ENCODE data around the gene CERK. TPM values are rescaled to one million over a fixed set of nuclear protein-coding genes. Genes with fewer than 3 reads are reported as not detected.

The CERK gene
- total RNA-seq, 2 donors from 2014 or later, result 10.2 to 18.0 TPM

DNA sequence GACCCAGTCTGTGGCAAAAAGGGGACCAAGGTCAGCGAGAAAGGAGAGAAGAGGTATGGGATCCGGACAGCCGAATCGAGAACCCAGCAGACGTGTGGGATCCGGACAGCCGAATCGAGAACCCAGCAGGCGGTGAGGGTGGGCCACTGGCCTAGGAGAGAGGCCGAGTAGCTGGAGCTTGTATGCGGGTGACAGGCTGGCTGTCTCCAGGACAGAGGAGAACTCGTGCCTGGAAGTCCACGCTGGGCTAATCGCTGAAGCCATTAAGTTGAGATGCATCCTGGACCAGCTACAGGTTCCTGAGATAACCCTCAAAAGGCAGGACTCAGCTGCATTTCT lies 6.0 kb downstream of the CERK start:
- no peak for DNase-seq (ENCODE audit: low spot score)
- H3K27ac ChIP-seq, result peak overlapping the region in 1 of 2 donors; percentile 10
- H3K4me1 ChIP-seq (replicated peaks), result peaks cover 3% of the 10 kb centered on the region
- TF ChIP-seq, protein P1, sequence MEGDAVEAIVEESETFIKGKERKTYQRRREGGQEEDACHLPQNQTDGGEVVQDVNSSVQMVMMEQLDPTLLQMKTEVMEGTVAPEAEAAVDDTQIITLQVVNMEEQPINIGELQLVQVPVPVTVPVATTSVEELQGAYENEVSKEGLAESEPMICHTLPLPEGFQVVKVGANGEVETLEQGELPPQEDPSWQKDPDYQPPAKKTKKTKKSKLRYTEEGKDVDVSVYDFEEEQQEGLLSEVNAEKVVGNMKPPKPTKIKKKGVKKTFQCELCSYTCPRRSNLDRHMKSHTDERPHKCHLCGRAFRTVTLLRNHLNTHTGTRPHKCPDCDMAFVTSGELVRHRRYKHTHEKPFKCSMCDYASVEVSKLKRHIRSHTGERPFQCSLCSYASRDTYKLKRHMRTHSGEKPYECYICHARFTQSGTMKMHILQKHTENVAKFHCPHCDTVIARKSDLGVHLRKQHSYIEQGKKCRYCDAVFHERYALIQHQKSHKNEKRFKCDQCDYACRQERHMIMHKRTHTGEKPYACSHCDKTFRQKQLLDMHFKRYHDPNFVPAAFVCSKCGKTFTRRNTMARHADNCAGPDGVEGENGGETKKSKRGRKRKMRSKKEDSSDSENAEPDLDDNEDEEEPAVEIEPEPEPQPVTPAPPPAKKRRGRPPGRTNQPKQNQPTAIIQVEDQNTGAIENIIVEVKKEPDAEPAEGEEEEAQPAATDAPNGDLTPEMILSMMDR (IDR thresholded peaks at IDR 0.05), result no peak
- TF ChIP-seq POLR2A (IDR thresholded peaks at IDR 0.05) (no peak), POLR2AphosphoS5 (IDR thresholded peaks at IDR 0.05) (no peak)
- H3K36me3 ChIP-seq, result no peaks in the 10 kb centered on the region
- intact Hi-C loops (cut with DNase I), result loop anchor here (2.0 kb wide), 1 partner anchor 81 kb away; no protein-coding TSS in a partner anchor
- WGBS, result 88% methylated on average over 13 of the region's 14 CpGs
- H3K4me3 ChIP-seq, result no peak overlapping the region
- H3K9me3 ChIP-seq, result no peaks in the 10 kb centered on the region
- H3K27me3 ChIP-seq (replicated peaks; ENCODE audit: insufficient read depth), result no peaks in the 10 kb centered on the region

DNA sequence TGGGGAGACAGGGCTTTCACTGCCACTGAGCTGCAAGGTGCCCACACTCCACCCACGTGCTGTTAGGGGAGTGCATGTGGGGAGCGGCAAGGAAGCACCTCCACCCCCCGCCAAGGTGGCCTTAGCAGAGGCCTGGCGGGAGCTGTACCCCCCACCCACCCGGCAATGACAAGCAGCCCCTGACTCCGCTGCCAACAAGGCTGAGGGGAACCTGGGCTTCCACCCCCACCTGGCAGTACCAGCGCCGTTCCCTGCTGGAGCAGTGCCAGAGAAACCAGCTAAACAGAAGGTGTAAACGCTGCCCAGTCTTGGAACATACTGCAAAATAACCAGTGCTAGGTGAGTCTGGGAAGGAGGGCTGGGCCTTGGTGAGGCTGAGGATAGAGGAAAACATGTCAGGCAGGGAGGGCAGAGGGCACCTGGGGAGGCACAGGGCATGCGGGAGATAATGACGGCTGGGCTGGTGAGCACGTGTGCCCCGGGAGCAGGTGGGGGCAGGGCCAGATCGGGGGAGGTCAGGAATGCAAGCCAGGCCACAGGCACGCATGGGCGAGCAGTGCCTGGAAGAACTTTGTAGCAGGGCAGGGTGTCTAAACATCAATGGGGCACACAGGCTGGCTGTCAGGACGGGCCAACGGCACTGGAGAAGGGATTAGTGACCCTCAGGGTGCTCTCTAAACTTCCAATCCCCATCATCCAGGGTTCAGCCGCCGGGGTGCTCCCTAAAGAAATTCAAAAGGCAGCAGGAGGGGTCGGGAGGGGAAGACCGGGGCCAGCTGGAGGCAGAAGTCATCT lies 6.6 kb downstream of the CERK start:
- Histone ChIP-seq H3K27me3 (replicated peaks; ENCODE audit: insufficient read depth) (no peaks in the 10 kb centered on the region), H3K9me3 (no peaks in the 10 kb centered on the region), H3K4me1 (replicated peaks) (peaks cover 3% of the 10 kb centered on the region), H3K4me3 (no peak overlapping the region), H3K36me3 (no peaks in the 10 kb centered on the region), H3K27ac (peak overlapping the region in 1 of 2 donors; percentile 10)
- TF ChIP-seq POLR2AphosphoS5 (IDR thresholded peaks at IDR 0.05), result peak; percentile 11
- TF ChIP-seq, protein P1 (IDR thresholded peaks at IDR 0.05), result no peak
- peak; percentile 64 for DNase-seq (ENCODE audit: low spot score)
- intact Hi-C loops (cut with DNase I), result loop anchor here (2.0 kb wide), 1 partner anchor 81 kb away; no protein-coding TSS in a partner anchor
- 41% methylated on average over 19 of the region's 22 CpGs for WGBS

DNA sequence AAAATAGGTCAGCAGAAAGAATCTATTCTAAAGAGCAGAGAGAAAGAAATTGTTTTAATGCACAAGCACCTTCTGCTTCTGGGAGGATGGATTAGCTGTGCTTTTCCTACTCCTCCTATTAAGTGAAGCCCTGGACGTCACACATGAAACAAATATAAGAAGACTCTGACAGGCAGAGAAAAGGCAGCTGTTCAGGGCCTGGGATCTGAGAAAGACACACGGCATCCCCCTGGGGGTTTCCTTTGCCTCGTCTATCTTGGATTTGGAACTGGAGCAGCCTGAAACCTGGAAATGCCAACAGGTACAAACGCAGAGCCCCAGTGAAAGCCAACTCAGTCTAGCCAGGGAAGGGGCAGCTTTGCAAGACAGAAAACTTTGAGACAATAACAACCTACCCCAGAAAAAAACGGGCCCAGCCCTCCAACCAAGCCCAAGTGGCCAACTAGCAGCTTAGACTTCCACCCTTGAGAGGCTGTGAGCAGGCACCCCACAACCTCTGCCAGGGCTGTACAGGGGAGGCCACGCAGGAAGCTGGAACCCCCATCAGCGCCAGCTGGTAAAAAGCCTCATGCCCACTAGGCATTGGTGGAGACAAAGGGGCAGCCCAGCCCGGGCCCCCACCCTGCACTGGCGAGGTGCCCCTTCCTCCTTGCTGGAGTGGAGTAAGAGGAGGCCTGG lies 7.3 kb downstream of the CERK start:
- no peak for DNase-seq (ENCODE audit: low spot score)
- H3K27ac ChIP-seq, result no peak overlapping the region
- no peak overlapping the region for H3K4me3 ChIP-seq
- no peaks in the 10 kb centered on the region for H3K9me3 ChIP-seq
- TF ChIP-seq POLR2AphosphoS5 (IDR thresholded peaks at IDR 0.05), result no peak
- TF ChIP-seq, protein P1 (IDR thresholded peaks at IDR 0.05), result no peak
- TF ChIP-seq POLR2A (IDR thresholded peaks at IDR 0.05), result no peak
- H3K36me3 ChIP-seq, result no peaks in the 10 kb centered on the region
- no peaks in the 10 kb centered on the region for H3K27me3 ChIP-seq (replicated peaks; ENCODE audit: insufficient read depth)
- 38% methylated on average over 8 of the region's 9 CpGs for WGBS
- intact Hi-C loops (cut with DNase I), result no loop called here
- peaks cover 3% of the 10 kb centered on the region for H3K4me1 ChIP-seq (replicated peaks)

DNA sequence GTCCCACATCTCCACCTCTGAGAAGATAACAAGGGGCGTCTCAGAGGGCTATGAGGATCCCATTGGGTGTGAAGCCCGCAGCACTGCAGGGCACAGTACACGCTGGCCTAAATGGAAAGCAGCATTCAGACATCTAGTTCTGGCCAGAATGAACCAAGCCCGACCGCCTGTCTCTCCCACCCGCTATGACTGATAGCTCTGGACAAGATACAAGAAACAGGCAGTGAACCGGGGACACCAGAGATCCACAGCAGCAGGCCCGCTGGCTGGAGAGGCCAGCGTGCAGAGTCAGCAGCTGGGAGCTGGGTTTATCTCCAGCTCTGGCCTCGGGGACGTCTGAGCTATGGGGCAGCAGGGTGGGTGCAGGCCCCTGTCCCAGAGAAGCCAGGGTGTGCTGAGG lies 9.6 kb downstream of the CERK start:
- intact Hi-C loops (cut with DNase I), result no loop called here
- no peaks in the 10 kb centered on the region for H3K27me3 ChIP-seq (replicated peaks; ENCODE audit: insufficient read depth)
- DNase-seq (ENCODE audit: low spot score), result no peak
- peaks cover 3% of the 10 kb centered on the region for H3K4me1 ChIP-seq (replicated peaks)
- H3K27ac ChIP-seq, result no peak overlapping the region
- no peaks in the 10 kb centered on the region for H3K9me3 ChIP-seq
- WGBS, result 79% methylated on average over 11 of the region's 11 CpGs
- H3K36me3 ChIP-seq, result no peaks in the 10 kb centered on the region
- TF ChIP-seq, protein P1 (IDR thresholded peaks at IDR 0.05), result no peak
- TF ChIP-seq POLR2AphosphoS5 (IDR thresholded peaks at IDR 0.05), result no peak
- TF ChIP-seq POLR2A (IDR thresholded peaks at IDR 0.05), result no peak
- H3K4me3 ChIP-seq, result no peak overlapping the region
